Activated CD8-positive, alpha-beta memory T cell treated with anti-CD3 and anti-CD28 coated beads for 36 hours (primary cell): ENCODE measurements around the gene TYW1B. TPM values are rescaled to one million over a fixed set of nuclear protein-coding genes. Genes with fewer than 3 reads are reported as not detected.
"Not testable (repeated sequence)": the region's sequence is repeated elsewhere in the genome, so short reads cannot be mapped to it uniquely, and the experiment has no call there.

Experiments used
- CTCF ChIA-PET: fragments of 350-600 bp; sonication (Branson Sonifier 250); formaldehyde crosslinking; loops from one replicate; lab custom pipeline; 2021; ENCODE audit warnings: antibody characterized with exemption; lab: Charles Lee
- POLR2A ChIA-PET: fragments of 350-600 bp; sonication (Branson Sonifier 250); formaldehyde crosslinking; loops from one replicate; lab custom pipeline; 2021; ENCODE audit warnings: antibody characterized with exemption; lab: Charles Lee
- total RNA-seq, 2 experiments: library from RNA; stranded (reverse); gene quantifications; one replicate each; pipeline ENCODE4 v1.2.3, GENCODE V29; 2021

The TYW1B gene
- 1 to 10 TPM; 4.8 TPM for total RNA-seq

- CTCF ChIA-PET, result interaction anchor here (0.8 kb wide), 1 partner anchor 87 kb away, joined by 3 read pairs; no protein-coding TSS in a partner anchor
These were observed at the start of gene TYW1B for GRCh38 chr7:72827839-72828591. Gene TYW1B (minus strand): TSS chr7:72828200. CDS start chr7:72828075, 125 bp downstream.

GRCh38 chr7:72867591-72867990 lies 39.6 kb upstream of the TYW1B start:
- POLR2A ChIA-PET, CTCF ChIA-PET: not testable (repeated sequence)

More at GRCh38 chr7:72827839-72828591, at the start of gene TYW1B:
- POLR2A ChIA-PET, result not testable (repeated sequence)

- CTCF ChIA-PET, POLR2A ChIA-PET: not testable (repeated sequence)
These were observed 30.9 kb upstream of the TYW1B start for GRCh38 chr7:72858846-72859400.

GRCh38 chr7:72857925-72858324 lies 29.9 kb upstream of the TYW1B start:
- POLR2A ChIA-PET, CTCF ChIA-PET: not testable (repeated sequence)

GRCh38 chr7:72855261-72855660 lies 27.3 kb upstream of the TYW1B start:
- CTCF ChIA-PET, POLR2A ChIA-PET: not testable (repeated sequence)

- POLR2A ChIA-PET, CTCF ChIA-PET: not testable (repeated sequence)
These were observed 24.9 kb upstream of the TYW1B start for GRCh38 chr7:72852937-72853336.

- POLR2A ChIA-PET, CTCF ChIA-PET: not testable (repeated sequence)
These were observed 22.7 kb upstream of the TYW1B start for GRCh38 chr7:72850746-72851145.

- CTCF ChIA-PET, POLR2A ChIA-PET: not testable (repeated sequence)
These were observed 16.1 kb upstream of the TYW1B start for GRCh38 chr7:72844146-72844545.

- POLR2A ChIA-PET, CTCF ChIA-PET: not testable (repeated sequence)
These were observed 15.2 kb upstream of the TYW1B start for GRCh38 chr7:72843166-72843565.

- POLR2A ChIA-PET, result not testable (repeated sequence)
- CTCF ChIA-PET, result interaction anchor here (1.0 kb wide), 1 partner anchor 82 kb away, joined by 3 read pairs; no protein-coding TSS in a partner anchor
These were observed 13.0 kb upstream of the TYW1B start for GRCh38 chr7:72840966-72841511.

GRCh38 chr7:72838315-72838714 lies 10.3 kb upstream of the TYW1B start:
- CTCF ChIA-PET, result interaction anchor here (1.1 kb wide), 1 partner anchor 29 kb away, joined by 3 read pairs; no protein-coding TSS in a partner anchor
- POLR2A ChIA-PET, result not testable (repeated sequence)

- POLR2A ChIA-PET, result not testable (repeated sequence)
- CTCF ChIA-PET, result interaction anchor here (0.7 kb wide), 1 partner anchor 76 kb away, joined by 3 read pairs; no protein-coding TSS in a partner anchor
These were observed 9.3 kb upstream of the TYW1B start for GRCh38 chr7:72837291-72837690.

GRCh38 chr7:72830567-72830966 lies 2.6 kb upstream of the TYW1B start:
- POLR2A ChIA-PET, CTCF ChIA-PET: not testable (repeated sequence)

- CTCF ChIA-PET, result not testable (repeated sequence)
- POLR2A ChIA-PET, result interaction anchor here (1.0 kb wide), 1 partner anchor 85 kb away, joined by 4 read pairs; no protein-coding TSS in a partner anchor
These were observed 1.8 kb upstream of the TYW1B start for GRCh38 chr7:72829687-72830354.

- POLR2A ChIA-PET, result interaction anchor here (1.0 kb wide), 1 partner anchor 86 kb away, joined by 4 read pairs; no protein-coding TSS in a partner anchor
- CTCF ChIA-PET, result not testable (repeated sequence)
These were observed 1.3 kb upstream of the TYW1B start for GRCh38 chr7:72829291-72829686.

- CTCF ChIA-PET, POLR2A ChIA-PET: not testable (repeated sequence)
These were observed 4.0 kb downstream of the TYW1B start for GRCh38 chr7:72823765-72824732.

- POLR2A ChIA-PET, result not testable (repeated sequence)
These were observed 5.5 kb downstream of the TYW1B start for GRCh38 chr7:72822497-72822896.

GRCh38 chr7:72818663-72819361 lies 9.2 kb downstream of the TYW1B start:
- CTCF ChIA-PET, result interaction anchor here (0.6 kb wide), 1 partner anchor 45 kb away, joined by 3 read pairs; no protein-coding TSS in a partner anchor
- POLR2A ChIA-PET, result not testable (repeated sequence)

More at GRCh38 chr7:72822497-72822896, 5.5 kb downstream of the TYW1B start:
- CTCF ChIA-PET, result not testable (repeated sequence)
